DND-41 (cell line): Measurements from ENCODE around the gene ITGA6.

Experiments used
- ATAC-seq: fragments of 200-7000 bp; cut with Tn5 transposase; 3 replicates; pipeline ENCODE4 v1.9.1; 2021; ENCODE audit warnings: low read depth; ENCODE audit not compliant: insufficient read depth
- DNase-seq: peaks from one replicate; pipeline ENCODE4 v3.0.0-alpha.2; 2020
- H2AFZ ChIP-seq: 2 replicates; pipeline ENCODE4 v1.6.0; 2012; ENCODE audit warnings: low read depth, low read length
- H3K27ac ChIP-seq: 2 replicates; pipeline ENCODE4 v1.5.1; 2012; ENCODE audit warnings: low read length, inconsistent platforms
- H3K27me3 ChIP-seq: fragments of 200-600 bp; sonication (generic); 2 replicates; pipeline ENCODE4 v1.6.0; 2012; ENCODE audit warnings: low read length, mild to moderate bottlenecking, inconsistent platforms; ENCODE audit not compliant: insufficient read depth, poor library complexity
- H3K36me3 ChIP-seq: 2 replicates; pipeline ENCODE4 v1.5.1; 2012; ENCODE audit warnings: low read length, inconsistent platforms; ENCODE audit not compliant: insufficient read depth
- H3K4me1 ChIP-seq: 2 replicates; pipeline ENCODE4 v1.5.1; 2012; ENCODE audit warnings: mild to moderate bottlenecking, low read length; ENCODE audit not compliant: insufficient read depth
- H3K4me2 ChIP-seq: 2 replicates; pipeline ENCODE4 v1.6.0; 2012; ENCODE audit warnings: mild to moderate bottlenecking, moderate library complexity, low read length, inconsistent platforms; ENCODE audit not compliant: insufficient read depth
- H3K4me3 ChIP-seq, 2 experiments: fragments of 200-600 bp in 1 of 2; shearing (Covaris generic) in 1 of 2; 2 replicates each; pipeline ENCODE4 v1.5.1; 2012 to 2016; ENCODE audit warnings: inconsistent platforms in 2 of 2, low read length in 2 of 2, mild to moderate bottlenecking in 2 of 2, low read depth in 1 of 2, moderate library complexity in 1 of 2
- H3K79me2 ChIP-seq: 2 replicates; pipeline ENCODE4 v1.6.0; 2012; ENCODE audit warnings: low read length, inconsistent platforms; ENCODE audit not compliant: insufficient read depth
- H3K9ac ChIP-seq: 2 replicates; pipeline ENCODE4 v1.6.0; 2012; ENCODE audit warnings: low read depth, mild to moderate bottlenecking, inconsistent platforms, low read length, moderate library complexity
- H3K9me3 ChIP-seq: 2 replicates; pipeline ENCODE4 v1.5.1; 2012; ENCODE audit warnings: low read length, moderate library complexity, mild to moderate bottlenecking, inconsistent platforms; ENCODE audit not compliant: insufficient read depth, severe bottlenecking
- H4K20me1 ChIP-seq: 2 replicates; pipeline ENCODE4 v1.6.0; 2012; ENCODE audit warnings: low read length; ENCODE audit not compliant: insufficient read depth
- EZH2 ChIP-seq: IDR thresholded peaks from 3 replicates; pipeline ENCODE4 v1.6.1; 2012; ENCODE audit warnings: borderline replicate concordance, low read depth, mild to moderate bottlenecking, moderate library complexity, low read length, inconsistent platforms; ENCODE audit not compliant: severe bottlenecking
- TF ChIP-seq, protein P1 (sequence below): IDR thresholded peaks from 2 replicates; pipeline ENCODE4 v1.5.1; 2012; ENCODE audit warnings: borderline replicate concordance, low read length, moderate library complexity, mild to moderate bottlenecking; ENCODE audit not compliant: poor library complexity, severe bottlenecking; ENCODE audit errors: extremely low read depth

ITGA6 gene

DNA sequence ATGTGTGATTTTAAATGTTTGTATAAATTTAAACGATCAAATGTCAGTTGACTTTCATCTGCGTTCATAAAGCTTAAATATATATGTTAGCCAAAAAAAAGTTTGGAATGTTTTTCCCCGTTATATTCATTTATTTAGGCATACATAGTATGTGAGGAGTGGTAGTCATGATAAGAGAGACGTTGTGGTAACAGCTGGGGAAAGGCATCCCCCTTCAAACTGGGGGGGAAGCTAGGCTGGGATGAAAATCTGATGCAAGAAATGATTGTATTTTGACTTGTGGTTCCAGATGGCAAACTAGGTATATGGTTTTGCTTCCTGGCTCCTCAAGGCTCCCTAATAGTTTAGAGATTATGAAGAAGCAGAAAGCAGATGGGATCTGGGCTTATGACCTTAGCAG lies 30.1 kb downstream of the ITGA6 start:
- Histone ChIP-seq H4K20me1 (no peaks in the 10 kb centered on the region), H3K4me3 (no peak overlapping the region), H2AFZ (no peak overlapping the region), H3K9me3 (no peaks in the 10 kb centered on the region), H3K4me2 (no peak overlapping the region), H3K27ac (no peak overlapping the region), H3K9ac (no peak overlapping the region), H3K4me1 (peaks cover 19% of the 10 kb centered on the region), H3K36me3 (no peaks in the 10 kb centered on the region), H3K27me3 (peaks cover 3% of the 10 kb centered on the region), H3K79me2 (no peaks in the 10 kb centered on the region)
- DNase-seq (peak; percentile 57), ATAC-seq (peak; percentile 65)
- TF ChIP-seq, protein P1, sequence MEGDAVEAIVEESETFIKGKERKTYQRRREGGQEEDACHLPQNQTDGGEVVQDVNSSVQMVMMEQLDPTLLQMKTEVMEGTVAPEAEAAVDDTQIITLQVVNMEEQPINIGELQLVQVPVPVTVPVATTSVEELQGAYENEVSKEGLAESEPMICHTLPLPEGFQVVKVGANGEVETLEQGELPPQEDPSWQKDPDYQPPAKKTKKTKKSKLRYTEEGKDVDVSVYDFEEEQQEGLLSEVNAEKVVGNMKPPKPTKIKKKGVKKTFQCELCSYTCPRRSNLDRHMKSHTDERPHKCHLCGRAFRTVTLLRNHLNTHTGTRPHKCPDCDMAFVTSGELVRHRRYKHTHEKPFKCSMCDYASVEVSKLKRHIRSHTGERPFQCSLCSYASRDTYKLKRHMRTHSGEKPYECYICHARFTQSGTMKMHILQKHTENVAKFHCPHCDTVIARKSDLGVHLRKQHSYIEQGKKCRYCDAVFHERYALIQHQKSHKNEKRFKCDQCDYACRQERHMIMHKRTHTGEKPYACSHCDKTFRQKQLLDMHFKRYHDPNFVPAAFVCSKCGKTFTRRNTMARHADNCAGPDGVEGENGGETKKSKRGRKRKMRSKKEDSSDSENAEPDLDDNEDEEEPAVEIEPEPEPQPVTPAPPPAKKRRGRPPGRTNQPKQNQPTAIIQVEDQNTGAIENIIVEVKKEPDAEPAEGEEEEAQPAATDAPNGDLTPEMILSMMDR, result no peak
- TF ChIP-seq EZH2, result no peak

DNA sequence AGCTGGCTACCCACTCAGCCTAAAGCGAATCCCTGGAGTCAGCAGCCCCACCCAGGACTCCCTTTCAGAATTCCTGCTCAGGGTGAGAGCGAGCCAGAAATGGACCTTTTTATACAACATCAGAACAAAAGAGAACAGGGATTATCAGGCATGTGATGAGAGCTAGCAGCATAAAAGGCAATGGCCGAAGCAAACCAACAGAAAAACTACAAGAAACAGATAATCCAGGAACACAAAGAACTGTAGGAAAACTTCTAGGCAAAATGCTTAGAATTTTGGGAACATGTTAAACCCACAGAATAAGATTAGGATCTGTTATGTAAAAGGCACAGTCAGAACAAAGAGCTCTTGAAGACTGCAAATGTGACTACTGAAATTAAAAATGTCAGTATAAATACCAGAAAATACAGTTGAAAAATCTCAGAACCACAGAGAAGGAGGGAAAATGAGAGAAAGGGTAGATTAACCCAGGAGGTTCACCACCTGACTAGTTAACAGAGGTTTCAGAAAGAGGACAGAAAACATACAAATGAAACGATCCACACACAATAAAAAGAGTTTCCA lies 31.3 kb downstream of the ITGA6 start:
- H3K79me2 ChIP-seq, result no peaks in the 10 kb centered on the region

DNA sequence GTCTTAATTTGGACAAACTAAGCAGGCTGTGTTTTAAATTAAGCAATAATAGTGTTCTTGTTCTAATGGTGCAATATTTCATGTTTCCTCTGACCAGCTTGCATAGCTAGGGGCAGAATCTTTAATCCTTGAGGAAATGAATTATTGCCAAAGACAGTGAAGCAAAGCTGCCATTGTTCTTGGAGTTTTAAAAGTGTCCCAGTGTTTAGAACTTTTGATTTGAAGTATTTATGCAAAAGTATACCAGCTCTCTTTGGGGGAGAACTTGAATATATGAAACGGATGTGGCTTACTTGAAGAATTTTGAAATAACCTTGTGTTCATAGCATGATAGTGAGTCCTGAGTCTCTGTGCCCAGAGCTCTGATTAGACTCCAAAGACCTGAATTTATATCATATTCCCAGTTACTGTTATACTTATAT lies 33.4 kb downstream of the ITGA6 start:
- H2AFZ ChIP-seq, result no peak overlapping the region
- no peaks in the 10 kb centered on the region for H4K20me1 ChIP-seq
- DNase-seq (no peak), ATAC-seq (no peak)
- H3K79me2 ChIP-seq, result no peaks in the 10 kb centered on the region
- H3K4me3 ChIP-seq, result no peak overlapping the region
- H3K4me2 ChIP-seq, result no peak overlapping the region
- TF ChIP-seq, protein P1, result no peak
- TF ChIP-seq EZH2, result no peak
- peaks cover 50% of the 10 kb centered on the region for H3K4me1 ChIP-seq
- no peak overlapping the region for H3K27ac ChIP-seq
- peaks cover 3% of the 10 kb centered on the region for H3K27me3 ChIP-seq
- H3K9ac ChIP-seq, result no peak overlapping the region
- no peaks in the 10 kb centered on the region for H3K36me3 ChIP-seq
- no peaks in the 10 kb centered on the region for H3K9me3 ChIP-seq

More for the DNA sequence above, 31.3 kb downstream of the ITGA6 start:
- Histone ChIP-seq H3K4me2 (no peak overlapping the region), H4K20me1 (no peaks in the 10 kb centered on the region), H3K9ac (no peak overlapping the region), H3K4me3 (no peak overlapping the region), H3K9me3 (no peaks in the 10 kb centered on the region), H3K4me1 (peaks cover 31% of the 10 kb centered on the region), H3K36me3 (no peaks in the 10 kb centered on the region), H2AFZ (no peak overlapping the region), H3K27ac (no peak overlapping the region), H3K27me3 (peaks cover 3% of the 10 kb centered on the region)
- no peak for ATAC-seq
- DNase-seq, result no peak
- no peak for TF ChIP-seq EZH2
- TF ChIP-seq, protein P1, result no peak
